ENCODE results near the gene NGEF. TPM values are rescaled to one million over a fixed set of nuclear protein-coding genes. Genes with fewer than 3 reads are reported as not detected.

Gene NGEF
- total RNA-seq, 1 experiment from 2014 or later, result 1.9 TPM

- Histone ChIP-seq H3K27ac (ENCODE audit: insufficient read length, low read depth, low read length) (no peak within 1 kb of the TSS), H3K23me2 (ENCODE audit: insufficient read length, low read depth, low read length, poor library complexity, severe bottlenecking) (no peaks in the 10 kb centered on the region), H2BK12ac (ENCODE audit: insufficient read length, low read depth, low read length) (no peak within 1 kb of the TSS), H2BK120ac (ENCODE audit: low read depth, low read length, poor library complexity, severe bottlenecking) (no peak within 1 kb of the TSS), H3K23ac (ENCODE audit: insufficient read length, low read depth, low read length) (no peak within 1 kb of the TSS), H3K4me2 (ENCODE audit: insufficient read depth, insufficient read length, low read length) (no peak within 1 kb of the TSS), H4K91ac (ENCODE audit: insufficient read length, low read depth, low read length) (no peak within 1 kb of the TSS), H2AFZ (ENCODE audit: low read length) (no peak within 1 kb of the TSS), H3T11ph (ENCODE audit: low read length) (no peak within 1 kb of the TSS), H4K8ac (replicated peaks; ENCODE audit: insufficient read length, low read depth, low read length) (no peak within 1 kb of the TSS), H3K79me2 (ENCODE audit: insufficient read depth, low read length) (no peaks in the 10 kb centered on the region), H3K56ac (ENCODE audit: insufficient read length, low read depth, low read length) (no peak within 1 kb of the TSS), H4K20me1 (ENCODE audit: control insufficient read depth, insufficient read depth, insufficient read length) (no peaks in the 10 kb centered on the region), H3K27me3 (ENCODE audit: insufficient read depth, low read length) (no peaks in the 10 kb centered on the region), H3K4me1 (ENCODE audit: insufficient read depth, low read length) (no peaks in the 10 kb centered on the region), H3K18ac (ENCODE audit: insufficient read length, low read depth, low read length) (no peak within 1 kb of the TSS), H2BK5ac (ENCODE audit: insufficient read length, low read length) (no peak within 1 kb of the TSS), H3K79me1 (ENCODE audit: insufficient read depth, low read depth, low read length, poor library complexity, severe bottlenecking) (no peaks in the 10 kb centered on the region), H3K9ac (ENCODE audit: extremely low read depth, insufficient read length, low read length) (no peak within 1 kb of the TSS), H2BK15ac (ENCODE audit: low read depth, low read length) (no peak within 1 kb of the TSS), H3K14ac (ENCODE audit: insufficient read depth, low read length) (no peak within 1 kb of the TSS), H3K4ac (ENCODE audit: low read depth, low read length) (no peak within 1 kb of the TSS), H2AK5ac (ENCODE audit: insufficient read length, low read length) (no peak within 1 kb of the TSS), H3K9me3 (ENCODE audit: control insufficient read depth, low read depth, low read length) (no peaks in the 10 kb centered on the region), H2BK20ac (ENCODE audit: low read depth, low read length, poor library complexity, severe bottlenecking) (no peak within 1 kb of the TSS), H4K5ac (ENCODE audit: insufficient read length, low read depth, low read length) (no peak within 1 kb of the TSS)
- Mint-ChIP-seq H3K9me3 (no peaks in the 10 kb centered on the region; a peak in 1 of 5 replicates), H3K4me3 (no peak within 1 kb of the TSS), H3K4me1 (peaks cover 12 to 25% of the 10 kb centered on the region in 2 experiments), H3K27ac (peak within 1 kb of the TSS in 1 of 3 experiments; percentile 19; a peak in 1 of 7 replicates), H3K27me3 (ENCODE audit: low read depth) (peaks cover 6% of the 10 kb centered on the region), H3K36me3 (ENCODE audit: insufficient read depth in 1 of 3, low read depth in 3 of 3) (no peaks in the 10 kb centered on the region)
- no peak for DNase-seq
- no peak for TF ChIP-seq CTCF (conservative IDR thresholded peaks at IDR 0.05)
- WGBS (ENCODE audit: extremely low coverage, insufficient read length, low lambda C conversion rate), result no CpG with 5 or more reads among the region's 26 CpGs
Measured at GRCh38 chr2:233059797-233060500, 46.9 kb upstream of the NGEF start, which contains the start of gene INPP5D. Gene INPP5D (plus strand): TSS chr2:233060342. CDS start chr2:233060479, 137 bp downstream.

Data from H9 (cell line).